ENCODE results near the gene COLEC11.

- TF ChIP-seq CTCF (IDR thresholded peaks at IDR 0.05) (no peak), POLR2A (IDR thresholded peaks at IDR 0.05) (no peak)
Measured at GRCh38 chr2:3565117-3565516, 29.8 kb upstream of the COLEC11 start.
